KMS-11 (cell line): ENCODE measurements around the gene KRT33A.
A peak's percentile ranks its signal among the peaks of the same experiment; 100 is the strongest.

Source experiments
- H2AFZ ChIP-seq: fragments of 200-600 bp; sonication (generic); 2 replicates; pipeline ENCODE4 v1.6.1; 2016; ENCODE audit warnings: antibody characterized with exemption, mixed run types, low read depth
- H3K27ac ChIP-seq: fragments of 200-600 bp; sonication (generic); 2 replicates; pipeline ENCODE4 v1.6.1; 2016; ENCODE audit warnings: mild to moderate bottlenecking, mixed run types
- H3K27me3 ChIP-seq: fragments of 200-600 bp; sonication (generic); 2 replicates; pipeline ENCODE4 v1.6.1; 2017; ENCODE audit warnings: mild to moderate bottlenecking, low read depth, mixed run types, moderate library complexity; ENCODE audit not compliant: insufficient read depth
- H3K36me3 ChIP-seq: fragments of 200-600 bp; sonication (generic); 2 replicates; pipeline ENCODE4 v1.6.1; 2017; ENCODE audit warnings: mild to moderate bottlenecking, mixed run types; ENCODE audit not compliant: insufficient read depth
- H3K4me1 ChIP-seq: fragments of 200-600 bp; sonication (generic); 2 replicates; pipeline ENCODE4 v1.6.1; 2016; ENCODE audit warnings: mild to moderate bottlenecking, low read depth, mixed run types; ENCODE audit not compliant: poor library complexity, severe bottlenecking
- H3K4me2 ChIP-seq: fragments of 200-600 bp; sonication (generic); 2 replicates; pipeline ENCODE4 v1.7.0; 2016; ENCODE audit warnings: mild to moderate bottlenecking, mixed run types
- H3K4me3 ChIP-seq: fragments of 200-600 bp; sonication (generic); IDR thresholded peaks from 2 replicates; pipeline ENCODE4 v1.6.1; 2017; ENCODE audit warnings: low read depth, low read length, mixed read lengths; ENCODE audit not compliant: insufficient read depth
- H3K79me2 ChIP-seq: fragments of 200-600 bp; sonication (generic); 2 replicates; pipeline ENCODE4 v1.6.1; 2016; ENCODE audit warnings: low read depth, mixed run types; ENCODE audit not compliant: insufficient read depth
- H3K9ac ChIP-seq: fragments of 200-600 bp; sonication (generic); 2 replicates; pipeline ENCODE4 v1.6.1; 2016; ENCODE audit warnings: mild to moderate bottlenecking, mixed run types
- H4K20me1 ChIP-seq: fragments of 200-600 bp; sonication (generic); 2 replicates; pipeline ENCODE4 v1.6.1; 2016; ENCODE audit warnings: mild to moderate bottlenecking, mixed run types; ENCODE audit not compliant: insufficient read depth
- TF ChIP-seq, protein P1 (sequence below): fragments of 200-600 bp; sonication (generic); conservative IDR thresholded peaks from 2 replicates; pipeline ENCODE4 v1.6.1; 2017; ENCODE audit warnings: low read depth, mild to moderate bottlenecking, antibody characterized with exemption, low read length, moderate library complexity, mixed read lengths

The KRT33A gene

DNA sequence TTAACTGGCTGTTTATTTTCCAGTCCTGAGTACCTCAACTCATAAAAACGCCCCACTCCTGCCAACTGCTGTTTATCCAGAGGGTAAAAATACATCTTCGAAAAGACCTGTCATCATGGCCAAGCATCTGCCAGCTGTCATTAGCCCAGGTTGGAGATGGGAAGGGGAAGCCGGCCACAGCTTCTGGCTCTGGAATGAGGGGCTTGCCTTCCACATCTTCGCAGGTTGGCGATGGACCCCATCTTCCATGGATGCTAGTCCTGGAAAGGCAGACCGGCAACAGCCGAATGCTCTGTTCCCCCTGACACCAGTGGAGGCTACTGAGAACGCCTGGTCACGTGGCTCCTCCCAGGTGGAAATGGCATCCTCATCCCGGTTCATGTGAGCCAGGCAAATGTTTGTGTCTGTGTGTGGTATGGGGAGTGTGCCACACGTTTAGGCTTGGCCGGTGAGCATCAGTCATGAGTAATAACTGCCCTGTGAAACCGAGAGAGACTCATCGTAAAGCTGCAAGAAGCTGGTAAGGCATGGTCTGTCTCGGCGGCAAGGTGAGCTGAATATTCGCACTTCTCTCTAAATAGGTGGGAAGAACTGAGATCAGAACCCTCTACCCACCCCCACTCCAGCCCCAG lies 34.7 kb downstream of the KRT33A start:
- no peaks in the 10 kb centered on the region for H3K27me3 ChIP-seq
- H3K36me3 ChIP-seq, result no peaks in the 10 kb centered on the region
- H4K20me1 ChIP-seq, result no peaks in the 10 kb centered on the region
- no peaks in the 10 kb centered on the region for H3K4me1 ChIP-seq
- no peak overlapping the region for H2AFZ ChIP-seq
- H3K9ac ChIP-seq, result no peak overlapping the region
- H3K79me2 ChIP-seq, result no peaks in the 10 kb centered on the region
- no peak overlapping the region for H3K4me3 ChIP-seq
- H3K4me2 ChIP-seq, result no peak overlapping the region
- TF ChIP-seq, protein P1, sequence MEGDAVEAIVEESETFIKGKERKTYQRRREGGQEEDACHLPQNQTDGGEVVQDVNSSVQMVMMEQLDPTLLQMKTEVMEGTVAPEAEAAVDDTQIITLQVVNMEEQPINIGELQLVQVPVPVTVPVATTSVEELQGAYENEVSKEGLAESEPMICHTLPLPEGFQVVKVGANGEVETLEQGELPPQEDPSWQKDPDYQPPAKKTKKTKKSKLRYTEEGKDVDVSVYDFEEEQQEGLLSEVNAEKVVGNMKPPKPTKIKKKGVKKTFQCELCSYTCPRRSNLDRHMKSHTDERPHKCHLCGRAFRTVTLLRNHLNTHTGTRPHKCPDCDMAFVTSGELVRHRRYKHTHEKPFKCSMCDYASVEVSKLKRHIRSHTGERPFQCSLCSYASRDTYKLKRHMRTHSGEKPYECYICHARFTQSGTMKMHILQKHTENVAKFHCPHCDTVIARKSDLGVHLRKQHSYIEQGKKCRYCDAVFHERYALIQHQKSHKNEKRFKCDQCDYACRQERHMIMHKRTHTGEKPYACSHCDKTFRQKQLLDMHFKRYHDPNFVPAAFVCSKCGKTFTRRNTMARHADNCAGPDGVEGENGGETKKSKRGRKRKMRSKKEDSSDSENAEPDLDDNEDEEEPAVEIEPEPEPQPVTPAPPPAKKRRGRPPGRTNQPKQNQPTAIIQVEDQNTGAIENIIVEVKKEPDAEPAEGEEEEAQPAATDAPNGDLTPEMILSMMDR, result no peak
- no peak overlapping the region for H3K27ac ChIP-seq

DNA sequence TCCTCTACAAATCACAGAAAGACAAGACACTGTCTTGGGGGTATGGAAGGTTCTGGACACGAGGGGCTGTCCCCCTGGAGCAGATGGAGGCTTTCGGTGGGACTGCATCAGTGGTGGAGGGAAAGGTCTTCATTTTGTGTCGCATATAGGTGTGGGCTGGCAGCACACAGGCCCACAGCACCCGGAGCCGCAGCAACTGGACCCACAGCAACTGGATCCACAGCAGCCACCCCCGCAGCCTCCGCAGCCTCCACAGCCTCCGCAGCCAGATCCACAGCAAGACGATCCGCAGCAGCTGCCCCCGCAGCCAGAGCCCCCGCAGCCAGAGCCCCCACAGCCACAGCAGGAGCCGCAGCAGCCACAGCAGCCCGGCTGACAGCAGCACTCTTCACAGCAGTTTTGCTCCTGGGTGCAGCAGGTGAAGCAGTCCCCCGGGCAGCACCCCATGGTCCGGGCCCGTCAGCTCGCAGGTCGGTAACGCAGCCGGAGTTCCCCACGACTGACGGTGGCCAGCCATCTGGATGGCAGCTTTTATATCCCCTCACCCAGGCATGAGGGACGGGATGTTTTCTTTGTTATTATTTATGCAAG lies 35.3 kb downstream of the KRT33A start, which contains the start of gene KRTAP17-1:
TSS of gene KRTAP17-1 (minus strand) at position 507 of the 591 bp plus-strand sequence. CDS start at position 447, 60 bp downstream.
- H4K20me1 ChIP-seq, result no peaks in the 10 kb centered on the region
- no peaks in the 10 kb centered on the region for H3K36me3 ChIP-seq
- no peak within 1 kb of the TSS for H3K9ac ChIP-seq
- no peak within 1 kb of the TSS for H3K4me3 ChIP-seq
- H3K4me2 ChIP-seq, result no peak within 1 kb of the TSS
- H3K79me2 ChIP-seq, result no peaks in the 10 kb centered on the region
- no peak within 1 kb of the TSS for H3K27ac ChIP-seq
- no peaks in the 10 kb centered on the region for H3K4me1 ChIP-seq
- no peaks in the 10 kb centered on the region for H3K27me3 ChIP-seq
- TF ChIP-seq, protein P1, result no peak
- H2AFZ ChIP-seq, result no peak within 1 kb of the TSS

DNA sequence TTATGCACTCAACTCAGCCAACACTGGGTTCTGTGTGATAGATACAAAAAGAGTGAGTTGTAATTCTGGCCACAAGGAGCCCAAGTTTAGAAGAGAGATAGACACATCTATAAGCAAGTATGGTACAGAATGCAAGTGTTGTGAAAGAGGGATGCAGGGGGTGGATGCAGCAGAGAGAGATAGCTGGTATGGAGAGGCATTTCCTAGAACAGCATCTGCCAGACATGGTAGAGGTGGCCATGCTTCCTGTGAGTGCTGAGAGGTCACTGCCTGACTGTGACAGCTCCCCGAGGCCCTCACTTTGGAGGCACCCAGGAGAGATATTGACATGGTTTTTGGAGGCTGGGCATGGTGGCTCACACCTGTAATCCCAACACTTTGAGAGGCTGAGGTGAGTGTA lies 39.5 kb downstream of the KRT33A start:
- H3K27me3 ChIP-seq, result no peaks in the 10 kb centered on the region
- TF ChIP-seq, protein P1, result no peak
- no peak overlapping the region for H2AFZ ChIP-seq

DNA sequence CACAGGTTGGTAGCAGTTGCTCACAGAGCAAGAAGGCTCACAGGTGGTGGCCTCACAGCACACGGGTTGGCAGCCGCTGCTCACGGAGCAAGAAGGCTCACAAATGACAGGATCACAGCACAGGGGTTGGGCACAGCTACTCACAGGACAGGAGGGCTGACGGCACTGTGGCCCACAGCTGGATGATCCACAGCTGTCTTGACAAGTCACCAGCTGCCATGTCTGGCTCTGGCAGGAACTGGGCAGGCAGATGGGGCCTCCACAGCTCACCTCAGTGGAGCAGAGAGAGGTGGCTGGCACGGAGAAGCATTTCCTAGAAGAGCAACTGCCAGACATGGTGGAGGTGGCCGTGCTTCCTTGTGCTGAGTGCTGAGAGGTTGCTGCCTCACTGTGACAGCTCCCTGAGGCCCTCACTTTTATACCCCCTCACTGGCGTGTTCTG lies 41.7 kb downstream of the KRT33A start, which contains the start of gene KRTAP16-1:
TSS of gene KRTAP16-1 (minus strand) at position 392 of the 442 bp plus-strand sequence. CDS start at position 336, 56 bp downstream.
- H4K20me1 ChIP-seq, result no peaks in the 10 kb centered on the region
- H3K4me1 ChIP-seq, result peaks cover 10% of the 10 kb centered on the region
- peak within 1 kb of the TSS; percentile 48; the same call in 1 of the 2 replicates for H2AFZ ChIP-seq
- peak within 1 kb of the TSS; percentile 25; the same call in 1 of the 2 replicates for H3K4me2 ChIP-seq
- no peak within 1 kb of the TSS for H3K9ac ChIP-seq
- TF ChIP-seq, protein P1, result no peak
- H3K4me3 ChIP-seq, result no peak within 1 kb of the TSS
- no peaks in the 10 kb centered on the region for H3K79me2 ChIP-seq
- H3K27me3 ChIP-seq, result no peaks in the 10 kb centered on the region
- H3K27ac ChIP-seq, result no peak within 1 kb of the TSS
- no peaks in the 10 kb centered on the region for H3K36me3 ChIP-seq

More for the DNA sequence above, 39.5 kb downstream of the KRT33A start:
- Histone ChIP-seq H3K4me1 (peaks cover 10% of the 10 kb centered on the region), H3K9ac (no peak overlapping the region), H3K4me2 (no peak overlapping the region), H3K27ac (no peak overlapping the region), H3K79me2 (no peaks in the 10 kb centered on the region), H3K4me3 (no peak overlapping the region), H3K36me3 (no peaks in the 10 kb centered on the region), H4K20me1 (no peaks in the 10 kb centered on the region)
